NCI-H1105 (cell line): Measurements from ENCODE around the gene PDE4C.
"Not testable (repeated sequence)": the region's sequence is repeated elsewhere in the genome, so short reads cannot be mapped to it uniquely, and the experiment has no call there.

Experiments used
- DNase-seq: peaks from one replicate; lab custom pipeline; 2025; lab: John Stamatoyannopoulos, UW

The PDE4C gene

DNA sequence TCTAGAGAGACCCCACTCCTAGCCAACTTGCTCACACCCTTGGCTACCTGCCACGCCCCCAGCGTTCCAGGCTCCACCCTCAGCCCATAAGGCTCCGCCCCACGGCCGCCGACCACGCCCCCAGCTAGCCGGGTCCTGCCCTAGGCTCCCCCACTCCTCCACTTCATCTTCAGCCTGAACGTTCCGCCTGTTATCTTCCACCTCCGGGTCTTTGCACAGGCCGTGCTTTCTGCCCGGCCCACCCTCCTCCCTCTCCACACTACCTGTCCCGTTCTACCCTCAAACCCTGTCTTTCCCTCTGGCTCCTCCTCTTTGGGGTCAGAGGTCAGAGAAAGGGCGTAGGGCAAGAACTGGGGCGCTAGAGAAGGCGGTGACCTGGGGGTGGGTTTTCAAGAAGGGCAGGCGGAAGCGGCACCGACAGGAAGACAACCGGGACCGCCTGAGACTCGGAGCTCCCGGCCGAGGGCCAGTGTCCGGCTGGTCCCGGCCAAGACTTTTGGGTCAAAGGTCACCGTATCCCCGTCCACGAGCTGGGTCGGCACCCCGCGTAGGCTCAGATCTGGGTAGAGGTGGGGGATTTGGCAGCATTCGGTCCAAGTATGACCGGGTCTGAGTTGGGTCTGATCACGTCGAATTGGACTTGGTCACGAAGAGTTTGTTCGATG lies 2.2 kb downstream of the PDE4C start:
- DNase-seq, result no peak

GRCh38 chr19:18221815-18222725 lies 4.2 kb downstream of the PDE4C start:
- DNase-seq, result no peak

GRCh38 chr19:18220632-18221275 lies 5.5 kb downstream of the PDE4C start:
- DNase-seq, result peak; percentile 51

DNA sequence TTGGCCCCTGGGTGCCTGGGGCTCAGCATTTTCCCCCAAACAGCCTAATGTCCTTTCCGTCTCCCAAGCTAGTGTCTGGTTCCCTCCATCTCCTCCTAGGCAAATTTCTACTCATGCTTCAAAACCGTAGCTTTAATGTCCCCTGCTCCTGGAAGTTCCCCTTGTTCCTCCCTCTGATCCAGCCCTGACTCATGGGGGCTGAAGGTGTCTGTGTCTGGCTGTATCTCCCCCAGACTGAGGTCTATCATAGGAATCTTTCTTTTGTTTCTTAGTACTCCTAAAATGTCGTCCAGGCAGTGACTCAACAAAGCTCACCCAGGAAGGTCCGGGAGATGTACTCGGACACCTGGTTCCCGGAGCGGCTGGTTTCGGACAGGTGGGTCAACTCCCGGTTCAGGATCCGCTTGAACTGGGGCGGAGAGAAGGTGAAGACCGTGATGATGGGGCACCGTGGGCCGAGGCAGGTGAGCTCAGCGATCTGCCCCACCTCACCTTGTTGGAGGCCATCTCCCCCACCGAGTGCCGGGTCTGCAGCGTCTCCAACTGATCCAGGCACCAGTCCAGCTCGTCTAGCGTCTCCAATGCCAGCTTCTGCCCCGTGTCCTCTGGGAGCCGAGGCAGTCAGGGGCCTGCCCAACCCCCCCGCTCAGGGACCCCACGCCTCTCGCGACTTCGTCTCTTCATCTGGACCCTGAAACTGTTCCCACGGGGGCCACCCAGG lies 6.2 kb downstream of the PDE4C start:
- DNase-seq, result no peak

- no peak for DNase-seq
Measured at GRCh38 chr19:18218600-18218999, 7.6 kb downstream of the PDE4C start.

- no peak for DNase-seq
Measured at GRCh38 chr19:18218159-18218558, 8.1 kb downstream of the PDE4C start.

- DNase-seq, result no peak
Measured at GRCh38 chr19:18216789-18217188, 9.4 kb downstream of the PDE4C start.

DNA sequence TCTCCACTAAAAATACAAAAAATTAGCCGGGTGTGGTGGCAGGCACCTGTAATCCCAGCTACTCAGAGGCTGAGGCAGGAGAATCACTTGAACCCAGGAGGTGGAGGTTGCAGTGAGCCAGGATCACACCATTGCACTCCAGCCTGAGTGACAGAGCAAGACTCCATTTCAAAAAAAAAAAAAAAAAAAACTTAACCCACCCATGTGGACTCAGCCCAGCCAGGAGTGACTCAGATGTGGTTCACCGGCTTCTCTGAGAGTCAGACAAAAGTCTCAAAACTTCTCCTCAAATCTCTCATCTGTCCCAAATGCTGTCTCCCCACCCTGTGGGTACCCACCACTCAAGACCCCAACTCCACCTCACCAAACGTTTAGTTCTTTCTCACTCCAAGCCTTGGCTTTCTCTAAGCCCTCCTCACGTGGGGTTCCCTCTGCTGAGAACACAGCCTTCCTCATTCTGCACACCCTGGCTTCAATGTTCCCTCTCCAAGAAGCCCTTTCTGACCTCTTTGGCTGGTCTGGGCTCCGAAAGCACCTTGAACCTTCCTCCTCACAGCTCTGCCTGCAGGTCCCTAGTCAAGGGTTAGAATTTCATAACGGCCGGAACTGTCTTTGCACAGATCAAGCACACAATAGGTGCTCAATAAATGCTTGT lies 11.3 kb downstream of the PDE4C start:
- no peak for DNase-seq

- DNase-seq, result no peak
Measured at GRCh38 chr19:18211683-18212082, 14.6 kb downstream of the PDE4C start.

GRCh38 chr19:18209912-18210311 lies 16.3 kb downstream of the PDE4C start:
- DNase-seq, result not testable (repeated sequence)

DNA sequence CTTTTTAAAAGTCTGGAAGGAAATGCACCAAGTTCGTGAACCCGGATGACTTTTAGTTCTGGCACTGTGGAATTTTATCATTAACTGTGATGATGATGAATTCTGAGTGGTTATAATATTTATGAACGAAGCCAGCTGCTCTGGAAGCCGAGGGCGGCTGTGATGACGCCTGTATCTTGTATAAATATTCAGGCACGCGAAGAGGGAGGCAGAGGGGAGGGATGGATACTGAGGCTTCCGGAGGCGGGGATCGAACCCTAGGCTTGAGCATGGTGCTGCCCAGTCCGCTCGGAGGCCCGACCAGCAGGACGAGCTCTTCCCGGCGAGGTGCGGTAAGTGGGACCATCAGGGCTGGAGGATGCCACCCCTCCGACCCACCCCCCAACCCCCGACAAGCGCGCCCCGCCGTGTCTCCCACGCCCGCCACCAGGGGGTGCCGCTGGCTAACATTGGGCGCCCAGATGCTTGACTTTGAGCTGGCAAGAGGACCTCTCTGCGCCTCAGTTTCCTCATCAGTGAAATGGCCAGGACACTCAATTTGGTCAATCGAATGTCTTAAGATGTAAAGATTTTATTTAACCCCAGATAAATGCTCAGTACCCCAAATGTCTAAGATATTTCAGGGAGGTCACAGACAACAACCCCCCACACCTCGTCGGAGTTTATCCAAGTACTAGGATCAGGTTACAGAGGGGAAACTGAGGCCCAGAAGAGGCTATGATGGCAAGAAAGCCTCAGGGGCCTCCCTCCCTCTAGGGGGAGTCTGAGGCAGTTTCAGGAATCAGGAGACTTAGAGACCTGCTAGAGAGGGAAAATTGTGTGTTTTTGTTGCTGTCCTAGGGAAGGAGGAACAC lies 17.9 kb downstream of the PDE4C start:
- no peak for DNase-seq

GRCh38 chr19:18206018-18206417 lies 20.2 kb downstream of the PDE4C start:
- DNase-seq, result no peak

- peak; percentile 65 for DNase-seq
Measured at GRCh38 chr19:18205200-18205892, 20.9 kb downstream of the PDE4C start.

DNA sequence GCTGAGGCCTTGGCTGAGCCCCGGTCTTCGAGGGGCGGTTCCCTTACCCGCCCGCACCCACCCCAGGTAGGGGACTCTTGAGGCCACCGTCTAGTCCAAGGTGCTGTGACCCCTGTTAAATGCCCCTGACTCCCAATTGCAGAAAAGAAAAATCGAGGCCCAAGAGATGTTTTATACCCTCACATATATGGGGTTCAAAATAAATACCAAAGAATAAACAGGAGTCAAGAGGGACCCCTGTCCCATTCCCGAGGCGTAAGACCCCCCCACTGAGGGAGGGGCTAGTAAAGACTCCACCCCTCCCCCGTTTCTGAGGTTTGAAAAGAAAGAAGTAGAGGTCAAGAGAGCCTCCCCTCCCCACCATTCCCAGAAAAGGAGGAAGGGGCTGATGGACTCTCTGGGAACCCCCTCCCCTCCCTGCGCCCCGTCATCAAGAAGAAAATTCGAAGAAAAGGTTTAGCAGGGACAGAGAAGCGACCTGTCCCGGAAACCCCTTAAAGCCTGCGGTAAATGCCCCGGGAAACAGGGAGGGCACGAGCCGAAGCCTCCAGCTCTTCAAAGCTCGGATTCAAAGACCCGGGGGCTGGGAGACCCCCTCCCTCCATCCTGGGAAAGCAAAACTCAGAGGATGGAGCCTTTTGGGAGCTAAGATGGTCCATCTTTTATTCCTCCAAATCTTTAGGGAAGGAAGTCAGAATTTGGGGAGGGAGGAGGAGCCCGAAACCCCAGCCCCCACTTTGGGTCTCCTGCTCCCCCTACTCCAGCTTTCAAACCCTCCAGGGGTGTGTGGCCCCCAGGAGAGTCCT lies 21.6 kb downstream of the PDE4C start:
- DNase-seq, result peak; percentile 87

DNA sequence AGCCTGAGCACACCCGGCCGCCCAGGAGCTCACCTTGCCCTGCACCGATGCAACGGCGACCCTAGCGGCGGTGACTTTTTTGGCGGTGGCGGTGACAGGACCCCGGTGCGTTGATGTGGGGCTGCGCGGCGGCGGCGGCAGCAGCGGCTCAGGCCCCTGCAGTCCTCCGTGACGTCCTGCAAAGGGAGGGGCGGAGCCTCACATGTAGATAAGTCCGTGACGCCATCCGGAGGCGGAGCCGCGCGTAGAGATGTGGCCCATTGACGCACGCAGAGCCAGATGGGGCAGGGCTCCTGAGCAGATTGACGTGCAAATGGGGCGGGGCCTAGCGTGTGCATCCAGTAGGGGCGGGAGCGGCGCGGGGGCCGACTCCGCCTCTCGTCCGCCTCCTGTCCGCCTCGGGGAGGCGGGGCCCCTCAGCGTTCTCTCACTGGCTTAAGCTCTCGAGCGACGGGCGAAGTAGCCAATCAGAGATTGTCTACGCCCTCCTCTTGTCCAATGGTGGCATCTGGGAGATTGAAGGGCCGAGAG lies 22.3 kb downstream of the PDE4C start, which contains the start of gene RAB3A:
RAB3A (minus strand) TSS at position 180 of the 531 bp plus-strand sequence. CDS start 1,302 bp downstream, outside the sequence.
- DNase-seq, result peak; percentile 100

DNA sequence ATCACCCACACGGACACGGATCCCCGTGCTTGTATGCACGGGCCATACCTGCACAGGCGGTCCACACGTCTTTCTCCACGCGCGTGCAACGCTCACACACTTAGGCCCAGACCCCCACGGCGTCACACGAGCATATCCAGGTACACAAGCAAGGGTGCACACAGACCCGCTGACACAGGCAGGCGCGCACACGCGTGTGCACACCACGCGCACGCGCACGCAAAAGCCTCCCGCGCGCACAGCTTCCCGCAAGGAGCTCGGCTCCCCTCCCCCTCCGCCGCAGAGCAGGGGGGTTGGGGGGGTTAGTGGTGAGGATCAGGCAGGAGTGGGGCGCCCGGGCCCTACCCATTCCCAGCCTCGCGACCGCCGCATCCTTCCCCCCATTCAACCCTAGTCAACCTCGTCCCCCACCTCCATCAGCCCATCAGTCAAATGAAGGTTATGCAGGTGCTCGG lies 22.8 kb downstream of the PDE4C start:
- no peak for DNase-seq

DNA sequence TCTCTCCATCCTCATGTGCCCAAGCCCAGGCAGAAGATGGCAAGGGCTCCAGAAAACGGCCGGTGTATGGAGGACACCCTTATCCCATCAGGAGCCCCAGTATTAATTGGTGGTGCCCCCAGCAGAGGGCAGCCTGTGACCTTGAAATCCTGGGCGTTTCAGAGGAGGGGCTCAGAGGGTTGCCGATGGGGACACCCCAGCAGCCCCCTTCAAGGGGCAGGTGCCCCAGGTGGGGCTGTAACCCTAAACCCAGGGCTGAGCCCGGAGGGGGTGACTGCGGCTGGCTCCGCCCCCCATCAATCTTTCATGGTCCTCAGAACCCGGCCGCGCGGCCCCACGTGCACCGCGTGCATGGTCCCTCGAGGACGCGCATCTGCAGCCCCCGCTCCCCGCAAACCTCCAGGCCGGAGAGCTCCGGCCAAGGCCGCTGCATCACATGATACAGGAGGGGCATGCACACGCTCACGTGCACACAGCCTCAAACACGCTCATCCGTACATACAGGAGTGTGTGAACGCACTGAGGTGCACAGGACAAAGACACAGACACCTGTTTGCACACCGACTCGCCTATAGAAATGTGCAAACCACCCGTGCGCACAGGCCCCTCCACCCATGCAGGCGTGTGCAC lies 23.3 kb downstream of the PDE4C start:
- DNase-seq, result no peak

DNA sequence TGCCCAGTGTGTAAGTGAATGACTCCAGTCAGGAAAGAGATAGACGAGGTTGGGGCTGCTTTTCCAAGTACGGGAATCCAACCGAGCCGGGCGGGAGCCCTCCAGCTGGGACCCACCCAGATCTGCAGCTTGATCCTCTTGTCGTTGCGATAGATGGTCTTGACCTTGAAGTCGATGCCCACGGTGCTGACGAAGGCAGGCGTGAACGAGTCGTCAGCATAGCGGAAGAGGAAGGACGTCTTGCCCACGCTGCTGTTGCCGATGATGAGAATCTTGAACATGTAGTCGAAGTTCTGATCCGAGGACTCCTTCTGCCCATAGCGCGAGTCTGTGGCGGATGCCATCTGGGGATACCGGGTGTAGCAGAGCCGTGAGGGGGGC lies 23.9 kb downstream of the PDE4C start:
- DNase-seq, result no peak
